ENCODE measurements around the gene ABCC5.

ABCC5 gene

GRCh38 chr3:183987000-183987600, 30.6 kb downstream of the ABCC5 start:
- Histone ChIP-seq H3K9ac (ENCODE audit: low read length) (no peak overlapping the region), H3K27ac (ENCODE audit: low read length) (no peak overlapping the region), H3K9me3 (replicated peaks; ENCODE audit: insufficient read depth, low read length) (no peaks in the 10 kb centered on the region), H3K79me2 (ENCODE audit: low read length) (no peaks in the 10 kb centered on the region), H3K9me2 (replicated peaks; ENCODE audit: insufficient read depth, low read length) (no peaks in the 10 kb centered on the region), H3F3A (ENCODE audit: insufficient read depth, low read length) (no peaks in the 10 kb centered on the region), H4K20me1 (ENCODE audit: insufficient read depth, low read length) (no peaks in the 10 kb centered on the region), H3K36me3 (replicated peaks; ENCODE audit: insufficient read depth, low read length) (no peaks in the 10 kb centered on the region), H3K4me1 (ENCODE audit: low read length) (no peaks in the 10 kb centered on the region), H3K4me3 (ENCODE audit: low read length) (no peak overlapping the region), H3K27me3 (replicated peaks; ENCODE audit: insufficient read depth, low read length) (no peaks in the 10 kb centered on the region), H2AFZ (ENCODE audit: low read length) (no peak overlapping the region), H3K4me2 (ENCODE audit: low read depth, low read length) (no peak overlapping the region)
- TF ChIP-seq EZH2 (optimal IDR thresholded peaks at IDR 0.05; ENCODE audit: low read depth, low read length): no peak
- DNase-seq: no peak

- no peak overlapping the region for H3K4me2 ChIP-seq (ENCODE audit: low read depth, low read length)
- H3K36me3 ChIP-seq (replicated peaks; ENCODE audit: insufficient read depth, low read length): no peaks in the 10 kb centered on the region
- TF ChIP-seq EZH2 (optimal IDR thresholded peaks at IDR 0.05; ENCODE audit: low read depth, low read length) (no peak), EZH2phosphoT487 (IDR thresholded peaks at IDR 0.05; ENCODE audit: low read length) (no peak), CTCF (IDR thresholded peaks at IDR 0.05; ENCODE audit: low read length) (no peak)
- DNase-seq: no peak
- no peaks in the 10 kb centered on the region for H3K9me3 ChIP-seq (replicated peaks; ENCODE audit: insufficient read depth, low read length)
- no peaks in the 10 kb centered on the region for H4K20me1 ChIP-seq (ENCODE audit: insufficient read depth, low read length)
- H2AFZ ChIP-seq (ENCODE audit: low read length): no peak overlapping the region
- H3F3A ChIP-seq (ENCODE audit: insufficient read depth, low read length): no peaks in the 10 kb centered on the region
- H3K27ac ChIP-seq (ENCODE audit: low read length): no peak overlapping the region
- no peaks in the 10 kb centered on the region for H3K4me1 ChIP-seq (ENCODE audit: low read length)
- H3K4me3 ChIP-seq (ENCODE audit: low read length): no peak overlapping the region
- H3K9me2 ChIP-seq (replicated peaks; ENCODE audit: insufficient read depth, low read length): no peaks in the 10 kb centered on the region
- H3K9ac ChIP-seq (ENCODE audit: low read length): no peak overlapping the region
- H3K79me2 ChIP-seq (ENCODE audit: low read length): no peaks in the 10 kb centered on the region
- H3K27me3 ChIP-seq (replicated peaks; ENCODE audit: insufficient read depth, low read length): no peaks in the 10 kb centered on the region
These were observed 32.6 kb downstream of the ABCC5 start for GRCh38 chr3:183984749-183985729.

- Histone ChIP-seq H3K9me3 (replicated peaks; ENCODE audit: insufficient read depth, low read length) (no peaks in the 10 kb centered on the region), H3K4me1 (ENCODE audit: low read length) (no peaks in the 10 kb centered on the region), H3K9ac (ENCODE audit: low read length) (no peak overlapping the region), H4K20me1 (ENCODE audit: insufficient read depth, low read length) (no peaks in the 10 kb centered on the region), H3K9me2 (replicated peaks; ENCODE audit: insufficient read depth, low read length) (no peaks in the 10 kb centered on the region), H3F3A (ENCODE audit: insufficient read depth, low read length) (no peaks in the 10 kb centered on the region), H3K79me2 (ENCODE audit: low read length) (no peaks in the 10 kb centered on the region), H3K36me3 (replicated peaks; ENCODE audit: insufficient read depth, low read length) (no peaks in the 10 kb centered on the region), H2AFZ (ENCODE audit: low read length) (no peak overlapping the region), H3K4me2 (ENCODE audit: low read depth, low read length) (no peak overlapping the region), H3K27ac (ENCODE audit: low read length) (no peak overlapping the region), H3K27me3 (replicated peaks; ENCODE audit: insufficient read depth, low read length) (no peaks in the 10 kb centered on the region), H3K4me3 (ENCODE audit: low read length) (no peak overlapping the region)
- DNase-seq: no peak
- no peak for TF ChIP-seq EZH2 (optimal IDR thresholded peaks at IDR 0.05; ENCODE audit: low read depth, low read length)
- TF ChIP-seq EZH2phosphoT487 (IDR thresholded peaks at IDR 0.05; ENCODE audit: low read length): no peak
- no peak for TF ChIP-seq CTCF (IDR thresholded peaks at IDR 0.05; ENCODE audit: low read length)
These were observed 33.5 kb downstream of the ABCC5 start for GRCh38 chr3:183984127-183984740.

Data from MM.1S (cell line).